HCT116 (cell line): ENCODE data around the gene FIP1L1. TPM values are rescaled to one million over a fixed set of nuclear protein-coding genes. Genes with fewer than 3 reads are reported as not detected.
A peak's percentile ranks its signal among the peaks of the same experiment; 100 is the strongest.

ENCODE experiments used
- ATAC-seq: fragments of 200-7000 bp; cut with Tn5 transposase; 2 replicates; pipeline ENCODE4 v1.9.1; 2020; ENCODE audit warnings: mild to moderate bottlenecking, moderate library complexity
- BruUV-seq: library from RNA; stranded (reverse); fragments of 400-500 nt; replicated peaks from 2 replicates; lab custom pipeline; 2021; lab: Mats Ljungman, UMichigan
- CTCF ChIA-PET: fragments of 300-600 bp; sonication (Branson Sonifier 250); formaldehyde crosslinking; loops from one replicate; lab custom pipeline; 2021; ENCODE audit warnings: antibody characterized with exemption; lab: Charles Lee
- POLR2A ChIA-PET: fragments of 300-600, 350-600 bp; sonication (Branson Sonifier 250); formaldehyde crosslinking; loops from one replicate; lab custom pipeline; 2021; ENCODE audit warnings: antibody characterized with exemption; lab: Charles Lee
- RAD21 ChIA-PET, 2 experiments: fragments of 300-600 bp; sonication (Branson Sonifier 250); formaldehyde crosslinking; loops; one replicate each; lab custom pipeline; 2023; ENCODE audit warnings: low total read pairs in 2 of 2; ENCODE audit not compliant: uncharacterized antibody in 2 of 2, unreplicated experiment in 2 of 2, low non-redundant PET in 1 of 2; lab: Charles Lee
- DNase-seq: peaks from one replicate; pipeline ENCODE4 v3.0.0-alpha.2; 2010; ENCODE audit warnings: low read depth, low spot score
- H2AFZ ChIP-seq: fragments of 200-600 bp; shearing (Covaris generic), sonication (generic); 2 replicates; pipeline ENCODE4 v1.6.1; 2017; ENCODE audit warnings: low read depth, mixed run types, mixed read lengths, antibody characterized with exemption, low read length; ENCODE audit not compliant: poor library complexity, severe bottlenecking
- H3K27ac ChIP-seq: 2 replicates; pipeline ENCODE4 v1.5.1; 2012; ENCODE audit warnings: low read depth, low read length
- H3K27me3 ChIP-seq: fragments of 200-600 bp; sonication (generic); 2 replicates; pipeline ENCODE4 v1.6.1; 2016; ENCODE audit warnings: mixed run types, low read length, mixed read lengths; ENCODE audit not compliant: insufficient read depth
- H3K36me3 ChIP-seq, 2 experiments: fragments of 200-500 bp in 1 of 2; fragments of 200-600 bp in 1 of 2; sonication (Bioruptor generic) in 1 of 2; sonication (generic) in 1 of 2; 2 replicates each; pipeline versions ENCODE4 v1.5.1 to v1.6.1; 2014 to 2016; ENCODE audit warnings: low read length in 2 of 2, inconsistent platforms in 1 of 2, mixed read lengths in 1 of 2, mixed run types in 1 of 2; ENCODE audit not compliant: insufficient read depth in 2 of 2, control insufficient read depth in 1 of 2
- H3K4me1 ChIP-seq, 2 experiments: fragments of 200-600 bp in 1 of 2; sonication (generic) in 1 of 2; 2 replicates each; pipeline versions ENCODE4 v1.5.1 to v1.6.1; 2012 to 2017; ENCODE audit warnings: low read length in 2 of 2, inconsistent platforms in 1 of 2, mild to moderate bottlenecking in 1 of 2, mixed read lengths in 1 of 2, mixed run types in 1 of 2, moderate library complexity in 1 of 2; ENCODE audit not compliant: insufficient read depth in 2 of 2, control insufficient read depth in 1 of 2
- H3K4me2 ChIP-seq: fragments of 200-600 bp; sonication (generic); 2 replicates; pipeline ENCODE4 v1.6.1; 2017; ENCODE audit warnings: mixed run types, low read length, mixed read lengths
- H3K4me3 ChIP-seq, 2 experiments: fragments of 200-600 bp in 1 of 2; sonication (generic) in 1 of 2; replicated peaks in 1 of 2; 2 replicates each; pipeline ENCODE4 v1.5.1; 2011 to 2016; ENCODE audit warnings: low read length in 2 of 2, control low read depth in 1 of 2, low read depth in 1 of 2, mild to moderate bottlenecking in 1 of 2, mixed read lengths in 1 of 2, mixed run types in 1 of 2
- H3K79me2 ChIP-seq: fragments of 200-600 bp; sonication (generic); 2 replicates; pipeline ENCODE4 v1.6.1; 2017; ENCODE audit warnings: mild to moderate bottlenecking, mixed run types, low read length, moderate library complexity, mixed read lengths; ENCODE audit not compliant: insufficient read depth
- H3K9ac ChIP-seq: fragments of 200-600 bp; sonication (generic); 2 replicates; pipeline ENCODE4 v1.6.1; 2016; ENCODE audit warnings: low read length, mixed read lengths
- H3K9me2 ChIP-seq: fragments of 200-600 bp; sonication (generic), shearing (Covaris generic); 2 replicates; pipeline ENCODE4 v1.6.1; 2017; ENCODE audit warnings: mixed run types, mild to moderate bottlenecking, moderate library complexity; ENCODE audit not compliant: insufficient read depth
- H3K9me3 ChIP-seq, 2 experiments: fragments of 200-500 bp in 1 of 2; fragments of 200-600 bp in 1 of 2; sonication (Bioruptor generic) in 1 of 2; sonication (generic) in 1 of 2; 2 replicates each; pipeline ENCODE4 v1.6.1; 2014 to 2017; ENCODE audit warnings: low read length in 2 of 2, mixed read lengths in 2 of 2, inconsistent platforms in 1 of 2, low read depth in 1 of 2, mild to moderate bottlenecking in 1 of 2, mixed run types in 1 of 2, moderate library complexity in 1 of 2; ENCODE audit not compliant: control insufficient read depth in 1 of 2, insufficient read depth in 1 of 2
- H4K20me1 ChIP-seq: fragments of 200-600 bp; sonication (generic), shearing (Covaris generic); 2 replicates; pipeline ENCODE4 v1.6.1; 2017; ENCODE audit warnings: mixed run types, mild to moderate bottlenecking, moderate library complexity; ENCODE audit not compliant: insufficient read depth
- CBX3 ChIP-seq: IDR thresholded peaks from 2 replicates; pipeline ENCODE4 v1.6.1; 2012; ENCODE audit warnings: low read depth
- CEBPB ChIP-seq: IDR thresholded peaks from 2 replicates; pipeline ENCODE4 v1.6.1; 2012; ENCODE audit warnings: low read depth
- EGR1 ChIP-seq: IDR thresholded peaks from 2 replicates; pipeline ENCODE4 v1.6.1; 2012; ENCODE audit warnings: low read depth
- ELF1 ChIP-seq: IDR thresholded peaks from 2 replicates; pipeline ENCODE4 v1.6.1; 2012; ENCODE audit warnings: low read depth, borderline replicate concordance
- EZH2 ChIP-seq: fragments of 200-600 bp; sonication (generic); IDR thresholded peaks from 2 replicates; pipeline ENCODE4 v1.6.1; 2017; ENCODE audit warnings: antibody characterized with exemption, mixed run types
- FOSL1 ChIP-seq: IDR thresholded peaks from 2 replicates; pipeline ENCODE4 v1.6.1; 2012; ENCODE audit warnings: low read depth
- JUND ChIP-seq: IDR thresholded peaks from 2 replicates; pipeline ENCODE4 v1.6.1; 2012
- MAX ChIP-seq: IDR thresholded peaks from 2 replicates; pipeline ENCODE4 v1.6.1; 2012
- POLR2A ChIP-seq: IDR thresholded peaks from 2 replicates; pipeline ENCODE4 v1.7.0; 2011; ENCODE audit warnings: borderline replicate concordance; ENCODE audit not compliant: insufficient read depth, insufficient read length; ENCODE audit errors: extremely low read depth
- POLR2AphosphoS5 ChIP-seq: IDR thresholded peaks from 2 replicates; pipeline ENCODE4 v1.6.1; 2011; ENCODE audit warnings: mild to moderate bottlenecking, low read depth, low read length, moderate library complexity
- RAD21 ChIP-seq: IDR thresholded peaks from 2 replicates; pipeline ENCODE4 v1.6.1; 2012; ENCODE audit warnings: low read depth, mild to moderate bottlenecking
- SIN3A ChIP-seq: IDR thresholded peaks from 2 replicates; pipeline ENCODE4 v1.6.1; 2012; ENCODE audit warnings: low read depth
- SP1 ChIP-seq: IDR thresholded peaks from 2 replicates; pipeline ENCODE4 v1.6.1; 2012; ENCODE audit warnings: low read depth
- TCF7L2 ChIP-seq: IDR thresholded peaks from 2 replicates; pipeline ENCODE4 v1.7.0; 2011; ENCODE audit warnings: borderline replicate concordance, inconsistent platforms; ENCODE audit not compliant: insufficient read depth, insufficient read length; ENCODE audit errors: extremely low read depth
- YY1 ChIP-seq: IDR thresholded peaks from 2 replicates; pipeline ENCODE4 v1.6.1; 2011; ENCODE audit warnings: low read length, low read depth, moderate library complexity, mild to moderate bottlenecking; ENCODE audit not compliant: insufficient replicate concordance; ENCODE audit errors: extremely low read depth
- ZBTB33 ChIP-seq: IDR thresholded peaks from 2 replicates; pipeline ENCODE4 v1.6.1; 2011; ENCODE audit warnings: mild to moderate bottlenecking, low read length, moderate library complexity; ENCODE audit not compliant: insufficient replicate concordance; ENCODE audit errors: extremely low read depth
- ZFX ChIP-seq: fragments of 450-650 bp; IDR thresholded peaks from 2 replicates; pipeline ENCODE4 v1.6.1; 2017
- ZNF274 ChIP-seq: fragments of 200-500 bp; sonication (Bioruptor generic); IDR thresholded peaks from 2 replicates; pipeline ENCODE4 v1.6.1; 2014; ENCODE audit warnings: mild to moderate bottlenecking, low read depth, low read length, inconsistent platforms
- intact Hi-C: fragments of 100-400 bp; cut with micrococcal nuclease; formaldehyde crosslinking; loops from 2 replicates; pipeline ENCODE4 v1.10.0; 2022
- total RNA-seq: library from RNA; stranded (reverse); gene quantifications from one replicate; pipeline ENCODE4 v1.2.1, GENCODE V29; 2021; ENCODE audit not compliant: unreplicated experiment
- TF ChIP-seq, protein P1 (sequence below): IDR thresholded peaks from 2 replicates; pipeline ENCODE4 v1.6.1; 2012
- TF ChIP-seq, protein P2 (sequence below): IDR thresholded peaks from 2 replicates; pipeline ENCODE4 v1.6.1; 2012; ENCODE audit warnings: low read depth

The FIP1L1 gene
- total RNA-seq, 1 experiment from 2014 or later, result 63.6 TPM

DNA sequence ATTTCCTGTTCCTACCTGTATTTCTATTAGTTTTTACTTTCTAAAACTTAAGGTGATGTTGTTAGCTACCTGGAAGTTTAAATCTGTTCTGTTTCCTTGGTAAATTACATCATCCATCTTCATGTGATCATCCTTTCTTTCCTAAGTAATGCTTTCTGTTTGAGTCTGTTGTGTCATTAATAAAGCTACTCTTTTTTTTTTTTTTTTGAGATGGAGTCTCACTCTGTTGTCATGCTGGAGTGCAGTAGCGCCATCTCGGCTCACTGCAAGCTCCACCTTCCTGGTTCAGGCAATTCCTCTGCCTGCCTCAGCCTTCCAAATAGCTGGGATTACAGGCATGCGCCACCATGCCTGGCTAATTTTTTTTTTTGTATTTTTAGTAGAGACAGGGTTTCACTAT, 73.3 kb downstream of the FIP1L1 start:
- CTCF ChIA-PET, result interaction anchor here (0.7 to 0.8 kb wide), 2 partner anchors 782 to 783 kb away, joined by 3 to 4 read pairs; no protein-coding TSS in a partner anchor
- no TSS peak for BruUV-seq

More for the DNA sequence above, 73.3 kb downstream of the FIP1L1 start:
- RAD21 ChIA-PET, result no interaction called here
- POLR2A ChIA-PET, result no interaction called here
- ATAC-seq, result peak; percentile 61; the same call in 1 of the 2 replicates
- no peak overlapping the region for H3K27ac ChIP-seq
- no peaks in the 10 kb centered on the region for H3K9me3 ChIP-seq
- peaks cover 11% of the 10 kb centered on the region; the same call in 1 of the 2 replicates for H4K20me1 ChIP-seq
- no peak overlapping the region for H3K4me2 ChIP-seq
- TF ChIP-seq SIN3A (no peak), POLR2A (no peak), ZBTB33 (no peak), SP1 (no peak), CEBPB (no peak), YY1 (no peak), EGR1 (no peak), JUND (no peak), ZFX (no peak), MAX (no peak), POLR2AphosphoS5 (no peak), FOSL1 (no peak), RAD21 (no peak), TCF7L2 (no peak), EZH2 (no peak), CBX3 (no peak), ZNF274 (no peak), ELF1 (no peak)
- TF ChIP-seq, protein P1, sequence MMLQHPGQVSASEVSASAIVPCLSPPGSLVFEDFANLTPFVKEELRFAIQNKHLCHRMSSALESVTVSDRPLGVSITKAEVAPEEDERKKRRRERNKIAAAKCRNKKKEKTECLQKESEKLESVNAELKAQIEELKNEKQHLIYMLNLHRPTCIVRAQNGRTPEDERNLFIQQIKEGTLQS, result no peak
- TF ChIP-seq, protein P2, sequence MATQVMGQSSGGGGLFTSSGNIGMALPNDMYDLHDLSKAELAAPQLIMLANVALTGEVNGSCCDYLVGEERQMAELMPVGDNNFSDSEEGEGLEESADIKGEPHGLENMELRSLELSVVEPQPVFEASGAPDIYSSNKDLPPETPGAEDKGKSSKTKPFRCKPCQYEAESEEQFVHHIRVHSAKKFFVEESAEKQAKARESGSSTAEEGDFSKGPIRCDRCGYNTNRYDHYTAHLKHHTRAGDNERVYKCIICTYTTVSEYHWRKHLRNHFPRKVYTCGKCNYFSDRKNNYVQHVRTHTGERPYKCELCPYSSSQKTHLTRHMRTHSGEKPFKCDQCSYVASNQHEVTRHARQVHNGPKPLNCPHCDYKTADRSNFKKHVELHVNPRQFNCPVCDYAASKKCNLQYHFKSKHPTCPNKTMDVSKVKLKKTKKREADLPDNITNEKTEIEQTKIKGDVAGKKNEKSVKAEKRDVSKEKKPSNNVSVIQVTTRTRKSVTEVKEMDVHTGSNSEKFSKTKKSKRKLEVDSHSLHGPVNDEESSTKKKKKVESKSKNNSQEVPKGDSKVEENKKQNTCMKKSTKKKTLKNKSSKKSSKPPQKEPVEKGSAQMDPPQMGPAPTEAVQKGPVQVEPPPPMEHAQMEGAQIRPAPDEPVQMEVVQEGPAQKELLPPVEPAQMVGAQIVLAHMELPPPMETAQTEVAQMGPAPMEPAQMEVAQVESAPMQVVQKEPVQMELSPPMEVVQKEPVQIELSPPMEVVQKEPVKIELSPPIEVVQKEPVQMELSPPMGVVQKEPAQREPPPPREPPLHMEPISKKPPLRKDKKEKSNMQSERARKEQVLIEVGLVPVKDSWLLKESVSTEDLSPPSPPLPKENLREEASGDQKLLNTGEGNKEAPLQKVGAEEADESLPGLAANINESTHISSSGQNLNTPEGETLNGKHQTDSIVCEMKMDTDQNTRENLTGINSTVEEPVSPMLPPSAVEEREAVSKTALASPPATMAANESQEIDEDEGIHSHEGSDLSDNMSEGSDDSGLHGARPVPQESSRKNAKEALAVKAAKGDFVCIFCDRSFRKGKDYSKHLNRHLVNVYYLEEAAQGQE, result no peak
- no peaks in the 10 kb centered on the region for H3K9me2 ChIP-seq
- H3K4me3 ChIP-seq, result no peak overlapping the region
- no peaks in the 10 kb centered on the region for H3K27me3 ChIP-seq
- no peak overlapping the region for H2AFZ ChIP-seq
- DNase-seq, result no peak
- peaks cover 12 to 21% of the 10 kb centered on the region in 2 experiments; a peak in 2 of 4 replicates for H3K36me3 ChIP-seq
- peaks cover 32% of the 10 kb centered on the region for H3K79me2 ChIP-seq
- intact Hi-C loops, result no loop called here
- H3K4me1 ChIP-seq, result peaks cover 3 to 11% of the 10 kb centered on the region in 2 experiments
- H3K9ac ChIP-seq, result no peak overlapping the region
